Umbilical cord (tissue), 2 donors: Measurements from ENCODE around the gene CHST11. TPM values are rescaled to one million over a fixed set of nuclear protein-coding genes. Genes with fewer than 3 reads are reported as not detected.
A peak's percentile ranks its signal among the peaks of the same experiment; 100 is the strongest.

Experiments used
- DNase-seq: peaks from one replicate; pipeline ENCODE4 v3.0.0-alpha.2; 2015; ENCODE audit warnings: low spot score
- total RNA-seq: library from RNA; depleted of rRNA; stranded (reverse); fragments of >200 nt; gene quantifications from one replicate; pipeline ENCODE4 v1.2.3, GENCODE V29; 2014; ENCODE audit warnings: low replicate concordance; ENCODE audit not compliant: insufficient read depth

CHST11 gene
- total RNA-seq, 1 donor from 2014 or later, result 6.5 TPM

GRCh38 chr12:104758771-104759170 is 302.0 kb downstream of the CHST11 start:
- DNase-seq, result no peak

DNA sequence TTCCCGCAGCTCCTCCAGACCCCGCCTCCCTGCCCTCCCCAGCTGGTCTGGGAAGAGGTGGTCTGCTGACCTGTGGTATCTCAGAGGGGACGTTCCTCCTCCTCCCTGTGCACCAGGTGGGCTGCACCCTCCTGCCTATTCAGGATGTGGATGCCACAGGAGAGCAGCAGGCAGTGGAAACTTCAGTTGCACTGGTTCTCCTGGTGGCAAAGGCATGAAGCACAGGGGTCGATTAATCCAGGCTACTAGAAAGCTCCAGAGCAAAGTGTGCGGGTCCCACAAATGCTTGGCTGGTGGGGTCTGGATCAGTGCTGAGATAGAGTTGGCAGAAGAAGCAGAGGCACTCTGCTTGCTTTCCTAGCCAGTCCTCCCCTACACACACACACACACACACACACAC is 304.3 kb downstream of the CHST11 start:
- DNase-seq, result no peak

DNA sequence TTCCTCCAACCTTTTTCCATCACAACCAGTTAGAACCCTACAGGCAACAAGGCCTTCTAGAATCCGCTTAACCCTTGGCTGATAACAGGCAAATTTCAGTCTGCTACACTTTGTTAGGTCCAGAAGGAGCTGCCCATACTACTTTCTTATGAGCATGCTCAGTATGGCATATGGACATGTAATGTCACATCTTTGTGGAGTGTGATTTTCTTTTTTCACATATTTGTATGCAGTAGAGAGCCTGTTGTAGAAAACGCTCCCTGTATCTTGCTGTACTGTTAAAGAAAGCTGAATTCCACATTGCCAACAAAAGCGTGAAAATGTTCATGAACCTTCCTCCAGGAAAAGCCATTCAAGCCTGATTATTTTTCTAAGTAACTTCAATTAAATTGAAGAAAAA is 304.9 kb downstream of the CHST11 start:
- no peak for DNase-seq

DNA sequence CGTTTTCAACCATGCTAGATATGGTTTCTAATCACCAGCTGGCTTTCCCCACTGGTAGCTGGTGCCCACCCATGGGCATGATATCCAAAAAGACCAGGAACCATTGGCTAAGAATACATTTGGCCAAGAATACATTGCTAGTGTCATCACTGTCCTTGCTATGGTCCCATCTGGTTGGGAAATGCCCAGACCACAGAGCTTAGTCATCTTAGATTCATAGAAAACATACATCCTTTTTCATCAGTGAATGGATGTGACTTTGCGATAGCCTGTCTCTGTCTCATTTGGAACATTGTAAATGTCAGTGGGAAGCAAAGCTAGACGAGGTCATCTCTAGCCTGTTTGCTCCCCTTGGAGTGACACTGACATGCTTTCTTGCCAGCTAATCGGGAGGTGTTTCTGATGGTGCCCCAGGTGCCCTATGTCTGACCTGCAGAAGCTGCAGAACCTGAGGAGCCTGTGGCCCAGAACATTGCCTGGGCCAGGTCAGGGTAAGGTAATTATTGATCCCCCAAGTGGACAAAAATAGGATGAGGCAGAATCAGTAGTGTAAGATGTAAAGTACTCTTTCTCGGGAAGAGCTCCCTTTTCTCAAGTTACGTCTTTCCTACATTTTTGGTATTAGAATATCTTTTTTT is 306.5 kb downstream of the CHST11 start:
- DNase-seq, result no peak

DNA sequence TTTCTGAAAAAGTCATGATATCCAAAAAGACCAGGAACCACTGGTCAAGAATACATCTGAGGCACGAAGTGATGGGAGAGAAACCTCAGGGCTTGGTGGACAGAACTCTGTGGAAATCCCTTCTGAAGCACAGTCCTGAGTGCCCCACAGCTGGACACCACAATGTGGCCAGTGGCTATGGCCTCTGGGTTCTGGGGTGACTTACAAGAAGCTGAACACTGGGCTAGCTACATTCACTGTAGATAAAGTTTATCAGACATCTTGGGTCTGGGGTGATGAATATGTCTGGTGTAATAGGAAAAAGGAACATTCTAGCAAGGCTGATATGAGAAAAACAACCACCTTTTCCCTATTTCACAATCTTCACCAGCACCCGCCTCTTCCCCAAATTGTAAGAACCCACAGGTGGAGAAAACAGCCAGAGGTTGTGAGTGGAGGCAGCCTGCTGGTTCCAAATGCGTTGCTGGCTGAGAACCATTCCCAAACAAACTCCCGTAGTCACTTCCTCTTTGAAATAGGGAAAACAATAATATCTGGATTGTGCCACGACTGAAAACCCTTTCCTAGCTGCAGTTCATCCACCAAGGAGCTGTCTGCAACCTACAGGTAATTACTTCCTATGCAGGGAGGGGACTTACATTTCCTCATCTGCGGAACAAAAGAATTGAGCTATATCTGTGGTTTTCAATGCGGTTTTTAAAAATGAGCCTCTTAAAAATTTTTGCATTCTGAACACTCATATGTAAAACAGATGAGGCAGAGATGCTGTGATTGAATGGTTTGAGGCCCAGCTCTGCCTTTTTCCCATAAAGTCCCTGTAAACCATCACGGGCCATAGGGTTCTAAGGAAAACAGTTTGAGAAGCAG is 307.7 kb downstream of the CHST11 start:
- no peak for DNase-seq

GRCh38 chr12:104767261-104767660 is 310.5 kb downstream of the CHST11 start:
- DNase-seq, result no peak

DNA sequence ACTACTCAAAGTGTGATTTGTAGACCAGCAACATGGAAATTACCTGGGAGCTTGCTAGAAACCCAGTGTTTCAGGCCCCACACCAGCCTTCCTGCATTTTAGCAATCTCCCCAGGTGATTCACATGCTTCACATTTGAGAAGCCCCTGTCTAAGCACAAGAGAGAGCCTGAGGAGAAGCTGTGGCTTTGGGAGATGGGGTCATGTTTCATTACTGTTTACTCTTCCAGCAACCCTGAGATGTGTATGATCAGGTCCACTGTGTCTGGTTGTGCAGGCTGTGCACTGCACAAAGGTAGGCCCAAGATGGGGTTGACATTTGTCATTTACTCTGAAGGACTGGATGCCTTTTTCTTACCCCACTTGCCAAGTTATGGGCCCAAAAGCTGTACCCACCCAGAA is 311.3 kb downstream of the CHST11 start:
- DNase-seq, result no peak

DNA sequence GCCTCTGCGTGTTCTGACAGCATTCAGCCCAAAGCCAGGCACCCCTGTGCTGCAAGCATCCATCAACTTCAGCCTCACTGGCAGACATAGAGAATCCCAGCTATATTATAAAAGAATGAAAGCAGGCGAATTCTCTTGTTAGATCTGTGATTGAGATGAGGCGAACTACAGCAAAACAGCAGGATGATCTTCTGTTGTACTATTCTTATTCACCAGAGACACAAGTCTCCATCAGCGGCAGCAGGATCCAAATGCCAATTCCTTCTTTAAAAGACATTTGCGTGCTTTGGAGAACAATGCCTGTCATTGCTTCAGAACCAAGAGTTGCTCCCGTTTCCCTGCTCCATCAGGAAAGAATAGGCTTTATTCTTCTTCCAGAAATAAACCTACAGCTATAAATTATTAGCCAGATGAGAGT is 312.4 kb downstream of the CHST11 start:
- DNase-seq, result peak; percentile 32

GRCh38 chr12:104772336-104772735 is 315.6 kb downstream of the CHST11 start:
- no peak for DNase-seq

- no peak for DNase-seq
Measured at GRCh38 chr12:104775731-104776231, 319.0 kb downstream of the CHST11 start.

DNA sequence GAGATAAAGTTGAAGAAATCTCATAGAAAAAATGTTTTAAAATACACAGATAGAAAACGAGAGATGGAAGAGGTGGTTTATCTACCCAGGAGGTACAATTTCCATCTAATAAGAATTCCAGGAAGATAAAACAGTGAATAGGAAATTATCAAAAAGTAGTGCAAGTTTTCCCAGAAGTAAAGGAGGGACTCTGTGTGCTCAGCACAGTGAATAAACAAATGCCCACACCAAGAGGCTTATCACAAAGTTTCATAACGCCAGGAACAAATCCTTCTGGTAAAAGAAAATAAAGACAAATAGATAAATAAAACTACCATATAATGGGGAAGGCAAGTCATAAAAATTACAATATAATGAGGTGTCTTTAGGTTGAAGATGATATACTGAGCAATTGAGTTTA is 322.4 kb downstream of the CHST11 start:
- DNase-seq, result no peak

DNA sequence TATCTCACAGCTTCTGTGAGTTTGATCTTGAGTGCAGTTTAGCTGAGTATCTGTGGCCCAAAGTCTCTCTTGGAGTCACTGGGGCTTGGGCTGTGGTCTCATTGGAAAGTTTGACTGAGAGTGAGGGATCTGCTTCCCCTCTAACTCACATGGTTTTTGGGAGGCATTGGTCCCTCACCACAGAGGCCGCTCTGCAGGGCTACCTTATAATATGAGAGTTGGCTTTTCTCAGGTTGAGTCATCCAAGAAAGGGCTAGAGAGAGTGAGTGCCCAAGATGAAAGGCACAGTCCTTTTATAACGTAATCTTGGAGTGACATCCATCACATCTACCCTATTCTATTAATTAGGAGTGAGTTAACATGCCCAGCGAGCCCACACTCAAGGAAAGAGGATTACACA is 325.5 kb downstream of the CHST11 start:
- DNase-seq, result no peak

- DNase-seq, result peak; percentile 83
Measured at GRCh38 chr12:104784592-104784991, 327.8 kb downstream of the CHST11 start.

- DNase-seq, result no peak
Measured at GRCh38 chr12:104785886-104786285, 329.1 kb downstream of the CHST11 start.

- DNase-seq, result no peak
Measured at GRCh38 chr12:104786352-104786751, 329.6 kb downstream of the CHST11 start.

DNA sequence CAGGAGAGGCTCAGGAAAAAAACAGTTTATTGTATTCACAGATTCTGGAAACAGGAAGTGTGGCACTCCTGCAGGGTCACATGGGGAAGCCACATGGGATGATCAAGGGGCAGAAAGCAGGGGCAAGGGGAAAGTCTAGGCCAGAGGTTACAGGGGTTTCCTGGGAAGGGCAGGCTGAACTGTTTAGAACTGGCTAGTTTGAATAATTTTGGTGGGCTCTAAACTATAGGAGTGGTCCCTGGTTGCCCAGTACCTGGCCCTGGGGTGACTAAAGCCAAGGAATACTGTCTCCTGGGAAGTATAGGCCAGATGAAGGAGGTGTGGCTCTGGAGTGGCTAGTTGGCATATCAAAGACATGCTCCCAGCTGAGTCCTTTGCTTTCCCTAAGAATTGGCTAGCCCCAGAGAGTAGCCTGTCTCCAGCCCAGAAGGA is 332.1 kb downstream of the CHST11 start:
- DNase-seq, result peak; percentile 8

DNA sequence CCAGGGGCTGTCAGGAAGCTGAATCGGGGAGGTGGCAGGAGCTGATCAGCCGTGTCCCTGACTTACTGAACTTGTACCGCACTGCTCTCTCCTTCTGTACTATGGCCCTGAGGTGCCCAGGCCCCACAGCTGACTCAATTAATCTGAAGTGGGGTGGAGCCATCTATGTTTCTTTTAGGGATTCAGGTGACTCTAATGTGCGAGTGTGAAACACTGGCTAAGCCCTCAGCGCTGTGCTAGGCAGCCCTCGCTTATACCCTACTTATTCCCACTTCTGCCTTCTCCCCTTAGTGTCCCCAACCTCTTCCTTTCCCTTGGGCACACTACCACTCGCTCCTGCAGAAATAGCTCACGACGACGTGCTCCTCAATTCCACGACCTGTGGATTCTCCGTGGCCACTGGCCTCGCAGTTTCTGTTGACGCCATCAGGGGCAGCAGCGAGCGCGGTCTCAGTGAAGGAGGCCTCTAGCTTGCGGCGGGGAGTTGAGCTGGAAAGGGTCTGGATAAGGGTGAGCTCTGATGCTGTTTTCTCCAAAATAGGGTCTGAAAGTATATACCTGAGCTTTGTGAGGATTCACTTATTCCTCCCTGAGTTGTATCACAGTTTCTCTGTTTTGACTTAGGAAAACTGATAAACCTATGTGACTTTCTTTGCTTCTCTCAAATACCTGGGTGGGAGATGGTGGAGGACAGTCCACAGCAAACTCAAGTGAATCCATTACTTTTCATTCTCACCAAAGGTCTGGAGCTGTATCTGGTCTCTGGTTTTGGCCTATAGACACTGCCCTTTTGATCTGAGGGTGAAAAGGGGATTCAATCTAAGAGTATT is 333.8 kb downstream of the CHST11 start:
- DNase-seq, result peak; percentile 21

- peak; percentile 67 for DNase-seq
Measured at GRCh38 chr12:104792570-104792969, 335.8 kb downstream of the CHST11 start.

DNA sequence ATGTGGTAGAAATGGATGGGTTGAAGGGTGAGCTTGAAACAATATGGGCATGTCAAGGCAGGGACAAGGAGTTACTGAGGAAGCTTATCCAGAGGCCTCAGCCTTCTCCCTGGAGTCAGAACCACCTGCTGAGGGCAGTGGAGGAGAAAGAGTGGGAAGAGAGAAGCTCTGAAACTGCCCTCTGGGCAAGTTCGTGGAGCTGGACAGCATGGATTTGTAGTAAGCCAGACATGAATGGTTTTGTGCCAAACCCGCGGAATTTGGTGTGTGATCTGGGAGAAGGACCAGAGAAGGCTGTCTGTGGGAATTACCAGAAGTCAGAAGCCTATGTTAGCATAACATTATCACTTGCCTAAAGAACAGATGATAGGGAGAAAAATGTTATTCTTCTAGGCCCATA is 336.5 kb downstream of the CHST11 start:
- no peak for DNase-seq

DNA sequence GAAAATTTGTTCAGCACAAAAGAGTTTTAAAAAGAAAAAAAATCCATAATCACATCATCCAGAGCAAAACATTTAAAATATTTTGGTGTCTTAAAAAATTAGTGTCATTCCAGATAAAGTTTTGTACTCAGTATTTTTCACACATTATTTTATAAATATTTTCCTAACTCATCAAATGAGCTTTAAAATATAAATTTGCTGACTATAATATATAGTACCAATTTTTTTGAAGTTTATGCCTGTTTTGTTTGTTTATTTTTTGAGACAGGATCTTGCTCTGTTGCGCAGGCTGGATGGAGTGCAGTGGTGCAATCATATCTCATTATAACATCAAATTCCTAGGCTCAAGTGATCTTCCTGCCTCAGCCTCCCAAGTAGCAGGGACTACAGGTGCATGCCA is 337.2 kb downstream of the CHST11 start:
- DNase-seq, result no peak

- DNase-seq, result no peak
Measured at GRCh38 chr12:104796475-104796862, 339.7 kb downstream of the CHST11 start.

DNA sequence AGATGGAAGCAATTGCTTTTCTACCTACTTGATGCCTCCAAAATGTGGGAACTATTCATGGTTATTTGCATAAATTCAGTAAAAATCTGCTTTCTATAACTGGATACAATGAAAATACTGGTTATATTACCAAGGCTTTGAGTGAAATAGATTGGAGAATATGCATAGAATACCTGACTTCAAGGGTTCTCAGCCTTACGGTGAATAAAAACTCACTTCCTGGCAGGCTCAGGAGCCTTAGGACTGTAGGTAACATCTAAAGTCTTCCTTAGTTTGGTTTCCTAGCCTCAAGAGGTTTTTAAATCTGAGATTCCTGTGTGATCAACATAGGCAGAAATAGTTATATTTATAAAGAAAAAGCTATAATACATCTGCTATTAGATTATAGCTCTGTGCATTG is 342.7 kb downstream of the CHST11 start:
- DNase-seq, result no peak
